ENCODE measurements around the gene TTLL11. TPM values are rescaled to one million over a fixed set of nuclear protein-coding genes. Genes with fewer than 3 reads are reported as not detected.

The TTLL11 gene
- polyA plus RNA-seq, 1 donor from 2014 or later = 8.0 TPM

GRCh38 chr9:121952611-121953010 is 140.5 kb downstream of the TTLL11 start:
- no peak overlapping the region for H3K4me3 ChIP-seq (ENCODE audit: low read length)
- no peak overlapping the region for H3K9ac ChIP-seq (ENCODE audit: low read length)
- no peak overlapping the region for H3K27ac ChIP-seq (ENCODE audit: low read length)
- no peaks in the 10 kb centered on the region for H3F3A ChIP-seq (ENCODE audit: insufficient read depth, low read length, poor library complexity, severe bottlenecking)
- no peaks in the 10 kb centered on the region for H4K20me1 ChIP-seq (ENCODE audit: insufficient read depth)
- H3K4me2 ChIP-seq (ENCODE audit: low read length) = no peak overlapping the region
- no peaks in the 10 kb centered on the region for H3K79me2 ChIP-seq (replicated peaks; ENCODE audit: insufficient read depth, low read length)
- no peaks in the 10 kb centered on the region for H3K27me3 ChIP-seq (ENCODE audit: insufficient read depth, low read depth, low read length)
- H2AFZ ChIP-seq (ENCODE audit: low read depth, low read length) = no peak overlapping the region
- H3K9me2 ChIP-seq (ENCODE audit: insufficient read depth, low read length) = no peaks in the 10 kb centered on the region
- no peaks in the 10 kb centered on the region for H3K9me3 ChIP-seq (ENCODE audit: low read length)
- no peak for TF ChIP-seq TAF1 (IDR thresholded peaks at IDR 0.05; ENCODE audit: low read depth)
- no peak for TF ChIP-seq SMC3 (conservative IDR thresholded peaks at IDR 0.05; ENCODE audit: poor library complexity)
- TF ChIP-seq POLR2AphosphoS5 (IDR thresholded peaks at IDR 0.05) = no peak
- no peak for TF ChIP-seq REST (IDR thresholded peaks at IDR 0.05; ENCODE audit: borderline replicate concordance)
- no peak for TF ChIP-seq EZH2 (IDR thresholded peaks at IDR 0.05; ENCODE audit: borderline replicate concordance, insufficient read depth, low read length, poor library complexity, severe bottlenecking)
- TF ChIP-seq MXI1 (conservative IDR thresholded peaks at IDR 0.05; ENCODE audit: poor library complexity, severe bottlenecking) = no peak
- no peak for TF ChIP-seq CTCF (IDR thresholded peaks at IDR 0.05; ENCODE audit: poor library complexity, severe bottlenecking)
- TF ChIP-seq EP300 (conservative IDR thresholded peaks at IDR 0.05; ENCODE audit: poor library complexity, severe bottlenecking) = no peak
- no peak for TF ChIP-seq RAD21 (conservative IDR thresholded peaks at IDR 0.05)
- no peaks in the 10 kb centered on the region for H3K36me3 ChIP-seq (ENCODE audit: insufficient read depth, low read length)

- H3K9ac ChIP-seq (ENCODE audit: low read length) = no peak overlapping the region
- H3K27me3 ChIP-seq (ENCODE audit: insufficient read depth, low read depth, low read length) = no peaks in the 10 kb centered on the region
- H4K20me1 ChIP-seq (ENCODE audit: insufficient read depth) = no peaks in the 10 kb centered on the region
- no peaks in the 10 kb centered on the region for H3K36me3 ChIP-seq (ENCODE audit: insufficient read depth, low read length)
- H3K79me2 ChIP-seq (replicated peaks; ENCODE audit: insufficient read depth, low read length) = no peaks in the 10 kb centered on the region
- no peak overlapping the region for H3K27ac ChIP-seq (ENCODE audit: low read length)
- no peak for TF ChIP-seq SMC3 (conservative IDR thresholded peaks at IDR 0.05; ENCODE audit: poor library complexity)
- TF ChIP-seq EP300 (conservative IDR thresholded peaks at IDR 0.05; ENCODE audit: poor library complexity, severe bottlenecking) = no peak
- no peak for TF ChIP-seq RAD21 (conservative IDR thresholded peaks at IDR 0.05)
- no peaks in the 10 kb centered on the region for H3K9me2 ChIP-seq (ENCODE audit: insufficient read depth, low read length)
- H3K9me3 ChIP-seq (ENCODE audit: low read length) = no peaks in the 10 kb centered on the region
- no peak overlapping the region for H3K4me2 ChIP-seq (ENCODE audit: low read length)
- H3K4me3 ChIP-seq (ENCODE audit: low read length) = no peak overlapping the region
- H3F3A ChIP-seq (ENCODE audit: insufficient read depth, low read length, poor library complexity, severe bottlenecking) = no peaks in the 10 kb centered on the region
- no peak overlapping the region for H2AFZ ChIP-seq (ENCODE audit: low read depth, low read length)
Measured at GRCh38 chr9:121950866-121951265, 142.2 kb downstream of the TTLL11 start.

GRCh38 chr9:121950441-121950840 is 142.7 kb downstream of the TTLL11 start:
- no peak overlapping the region for H3K4me3 ChIP-seq (ENCODE audit: low read length)
- TF ChIP-seq TAF1 (IDR thresholded peaks at IDR 0.05; ENCODE audit: low read depth) (no peak), SMC3 (conservative IDR thresholded peaks at IDR 0.05; ENCODE audit: poor library complexity) (no peak), EP300 (conservative IDR thresholded peaks at IDR 0.05; ENCODE audit: poor library complexity, severe bottlenecking) (no peak), CTCF (IDR thresholded peaks at IDR 0.05; ENCODE audit: poor library complexity, severe bottlenecking) (no peak), POLR2AphosphoS5 (IDR thresholded peaks at IDR 0.05) (no peak), MXI1 (conservative IDR thresholded peaks at IDR 0.05; ENCODE audit: poor library complexity, severe bottlenecking) (no peak), REST (IDR thresholded peaks at IDR 0.05; ENCODE audit: borderline replicate concordance) (no peak), RAD21 (conservative IDR thresholded peaks at IDR 0.05) (no peak), EZH2 (IDR thresholded peaks at IDR 0.05; ENCODE audit: borderline replicate concordance, insufficient read depth, low read length, poor library complexity, severe bottlenecking) (no peak)
- no peaks in the 10 kb centered on the region for H3K79me2 ChIP-seq (replicated peaks; ENCODE audit: insufficient read depth, low read length)
- no peak overlapping the region for H3K4me2 ChIP-seq (ENCODE audit: low read length)
- H3K36me3 ChIP-seq (ENCODE audit: insufficient read depth, low read length) = no peaks in the 10 kb centered on the region
- H3F3A ChIP-seq (ENCODE audit: insufficient read depth, low read length, poor library complexity, severe bottlenecking) = no peaks in the 10 kb centered on the region
- no peak overlapping the region for H3K9ac ChIP-seq (ENCODE audit: low read length)
- no peaks in the 10 kb centered on the region for H4K20me1 ChIP-seq (ENCODE audit: insufficient read depth)
- no peaks in the 10 kb centered on the region for H3K9me3 ChIP-seq (ENCODE audit: low read length)
- no peaks in the 10 kb centered on the region for H3K27me3 ChIP-seq (ENCODE audit: insufficient read depth, low read depth, low read length)
- H2AFZ ChIP-seq (ENCODE audit: low read depth, low read length) = no peak overlapping the region
- H3K27ac ChIP-seq (ENCODE audit: low read length) = no peak overlapping the region
- H3K9me2 ChIP-seq (ENCODE audit: insufficient read depth, low read length) = no peaks in the 10 kb centered on the region
